GM19324 (cell line): Measurements from ENCODE around the gene ARMH2.

ENCODE experiments used
- ATAC-seq: cut with Tn5 transposase; IDR thresholded peaks from one replicate; pipeline ENCODE4 v1.9.1; 2021; ENCODE audit warnings: mild to moderate bottlenecking, moderate library complexity; ENCODE audit not compliant: unreplicated experiment, low FRiP score

ARMH2 gene

DNA sequence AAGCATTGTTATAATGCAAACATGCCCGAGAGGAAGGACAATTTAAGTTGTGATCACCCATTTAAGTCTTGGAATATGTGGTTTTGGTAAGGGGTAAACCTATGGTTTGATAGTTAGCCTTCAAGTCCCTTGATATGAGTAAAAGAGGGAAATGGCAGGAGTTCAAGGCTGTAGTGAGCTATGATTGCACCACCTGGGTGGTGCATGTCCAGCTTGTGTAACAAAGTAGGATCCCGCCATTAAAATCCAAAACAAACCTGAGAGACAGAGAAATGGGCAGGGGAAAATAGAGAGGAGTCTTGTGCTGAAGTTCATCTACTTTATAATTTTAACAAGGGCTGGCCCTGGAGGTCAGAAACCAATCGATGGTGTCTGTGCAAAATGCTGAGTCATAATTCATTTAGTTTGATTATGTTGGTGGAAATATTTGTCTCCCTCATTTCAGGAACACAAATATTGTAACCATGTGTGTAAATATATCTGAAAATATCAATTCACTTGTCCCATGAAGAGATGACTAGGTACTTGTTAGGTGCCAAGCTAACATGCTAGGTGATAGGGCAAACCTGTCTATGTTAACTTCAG, 23.2 kb upstream of the ARMH2 start:
- ATAC-seq, result no peak

DNA sequence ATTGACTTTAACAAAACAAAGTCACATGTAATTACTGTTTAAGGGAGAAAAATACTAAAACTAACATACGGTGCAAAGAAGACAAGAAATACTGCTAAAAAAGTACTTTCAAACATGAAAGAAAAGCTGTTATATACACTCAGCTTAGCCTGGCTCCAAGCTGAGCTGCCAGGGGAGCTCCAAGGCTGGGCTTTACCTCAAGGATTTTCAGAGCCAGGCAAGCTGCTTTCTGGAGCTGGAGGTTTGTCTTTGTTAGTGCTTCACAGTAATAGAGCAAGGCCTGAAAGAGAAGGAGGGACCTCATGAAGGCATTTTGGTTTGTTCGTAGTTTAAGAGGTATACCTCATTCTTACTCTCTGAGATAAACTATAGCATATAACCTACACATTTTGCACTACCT, 19.6 kb upstream of the ARMH2 start:
- no peak for ATAC-seq

- ATAC-seq, result no peak
Observed at GRCh38 chr6:24809728-24810127, 11.0 kb upstream of the ARMH2 start.

- no peak for ATAC-seq
Observed at GRCh38 chr6:24807584-24807983, 8.9 kb upstream of the ARMH2 start.

GRCh38 chr6:24802271-24803059, 3.7 kb upstream of the ARMH2 start:
- no peak for ATAC-seq

- no peak for ATAC-seq
Observed at GRCh38 chr6:24799541-24799915, 811 bp upstream of the ARMH2 start.

- no peak for ATAC-seq
Observed at GRCh38 chr6:24797596-24798216, 1.0 kb downstream of the ARMH2 start.

DNA sequence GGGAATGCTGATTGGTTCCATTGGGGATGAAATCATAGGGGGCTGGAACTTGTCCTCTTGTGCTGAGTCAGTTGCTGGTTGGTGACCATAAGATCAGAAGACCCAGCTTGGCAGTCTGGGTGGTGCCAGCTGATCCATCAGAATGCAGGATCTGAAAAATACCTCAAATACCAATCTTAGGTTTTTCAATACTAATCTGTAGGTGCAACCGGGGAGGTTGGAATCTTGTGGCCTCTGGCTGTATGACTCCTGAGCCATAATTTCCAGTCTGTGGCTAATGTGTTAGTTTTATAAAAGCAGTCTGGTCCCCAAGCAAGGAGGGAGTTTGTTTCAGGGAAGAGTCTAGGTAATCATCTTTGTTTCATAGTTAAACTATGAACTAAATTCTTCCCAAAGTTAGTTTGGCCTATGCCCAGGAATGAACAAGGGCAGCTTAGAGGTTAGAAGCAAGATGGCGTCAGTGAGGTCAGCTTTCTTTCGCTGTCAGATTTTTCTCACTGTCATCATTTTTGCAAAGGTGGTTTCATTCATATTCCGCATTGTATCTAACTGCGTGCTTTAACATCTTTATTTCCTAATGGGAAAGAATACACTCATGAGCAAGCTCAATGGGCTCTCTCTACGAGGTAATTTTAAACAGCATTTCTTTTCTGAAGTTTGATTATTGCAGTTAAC, 2.0 kb downstream of the ARMH2 start:
- no peak for ATAC-seq

DNA sequence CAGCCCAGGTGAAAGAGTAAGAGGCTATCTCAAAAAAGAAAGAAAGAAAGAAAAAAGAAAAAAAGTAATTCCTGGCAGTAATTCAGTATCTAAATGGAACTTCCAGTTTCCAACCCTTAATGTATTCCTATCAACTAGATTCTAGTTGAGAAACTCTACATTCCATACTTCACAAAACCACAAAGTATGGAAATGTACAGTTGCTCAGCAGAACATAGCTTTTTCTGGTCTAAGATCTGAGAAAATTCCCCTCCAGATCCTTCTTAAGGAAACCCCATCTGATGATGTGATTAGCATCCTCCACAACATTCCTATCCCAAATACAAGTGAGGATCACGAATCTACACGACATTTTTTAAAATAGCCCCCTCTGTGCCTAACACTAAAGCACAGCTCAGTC, 3.6 kb downstream of the ARMH2 start:
- ATAC-seq, result no peak

GRCh38 chr6:24788031-24788665, 10.6 kb downstream of the ARMH2 start:
- ATAC-seq, result no peak

DNA sequence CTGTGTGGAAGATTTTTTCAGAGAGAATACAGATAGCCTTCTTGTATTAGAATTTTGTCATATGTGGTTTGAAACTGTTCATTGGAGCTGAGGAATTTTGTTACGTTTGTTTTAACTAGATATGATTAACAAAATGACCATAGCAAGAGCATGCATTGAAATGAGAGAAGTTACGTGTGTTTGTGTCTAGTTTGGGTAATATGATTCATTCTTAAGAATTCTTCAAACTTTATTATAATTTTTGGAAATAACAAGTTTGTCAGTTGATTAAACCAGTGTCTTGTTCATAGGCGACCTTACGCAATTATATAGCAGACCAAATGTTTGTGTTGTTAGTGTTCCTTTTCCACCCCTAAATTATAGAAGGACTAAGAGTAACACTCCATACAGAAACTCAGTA, 18.5 kb downstream of the ARMH2 start:
- ATAC-seq, result no peak

GRCh38 chr6:24779416-24780016, 19.2 kb downstream of the ARMH2 start:
- no peak for ATAC-seq

DNA sequence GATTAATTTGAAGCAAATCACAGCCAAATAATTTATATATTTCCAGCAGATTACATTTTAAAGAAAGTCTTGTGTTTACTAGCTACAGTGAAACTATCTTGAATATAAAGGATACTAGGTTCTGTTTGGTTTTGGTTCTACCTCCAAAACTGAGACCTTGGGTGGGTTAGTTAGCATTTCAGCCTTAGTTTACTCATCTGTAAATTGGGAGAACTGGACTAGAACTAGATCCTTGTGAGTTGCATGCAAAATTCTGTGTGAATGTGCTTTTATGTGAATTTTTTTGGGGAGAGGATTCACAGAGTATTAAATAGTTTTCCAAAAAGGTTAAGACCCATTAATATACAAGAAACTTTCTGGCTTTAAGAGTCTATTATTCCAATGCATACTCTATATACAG, 19.8 kb downstream of the ARMH2 start:
- no peak for ATAC-seq

- ATAC-seq, result no peak
Observed at GRCh38 chr6:24778121-24778520, 20.6 kb downstream of the ARMH2 start.

- no peak for ATAC-seq
Observed at GRCh38 chr6:24777227-24777626, 21.5 kb downstream of the ARMH2 start.

GRCh38 chr6:24775520-24776058, 23.1 kb downstream of the ARMH2 start:
- ATAC-seq, result peak; percentile 21

- peak; percentile 95 for ATAC-seq
Observed at GRCh38 chr6:24774696-24775519, 23.8 kb downstream of the ARMH2 start, which contains the start of gene GMNN. TSS of gene GMNN (plus strand) at chr6:24774937. CDS start at chr6:24777247, 2,310 bp downstream.

DNA sequence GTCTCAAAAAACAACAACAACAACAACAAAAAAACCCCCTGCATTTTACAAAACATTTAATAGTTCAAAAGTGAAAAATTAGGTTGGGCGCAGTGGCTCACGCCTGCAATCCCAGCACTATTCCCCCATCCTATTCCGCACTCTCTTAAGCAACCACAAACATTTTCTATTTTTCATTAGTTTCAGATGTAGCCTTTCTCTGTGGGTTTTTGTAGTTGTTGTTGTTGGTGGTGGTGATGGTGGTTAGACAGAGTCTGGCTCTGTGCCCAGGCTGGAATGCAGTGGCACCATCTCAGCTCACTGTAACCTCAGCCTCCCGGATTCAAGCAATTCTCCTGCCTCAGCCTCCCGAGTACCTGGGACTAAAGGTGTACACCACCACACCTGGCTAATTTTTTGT, 30.4 kb downstream of the ARMH2 start:
- no peak for ATAC-seq
